CD8-positive, alpha-beta memory T cell (primary cell): ENCODE measurements around the gene GNG8. TPM values are rescaled to one million over a fixed set of nuclear protein-coding genes. Genes with fewer than 3 reads are reported as not detected.

ENCODE experiments used
- CTCF ChIA-PET: fragments of 350-600 bp; sonication (Branson Sonifier 250); formaldehyde crosslinking; loops from one replicate; lab custom pipeline; 2021; ENCODE audit warnings: antibody characterized with exemption; lab: Charles Lee
- POLR2A ChIA-PET: fragments of 350-600 bp; sonication (Branson Sonifier 250); formaldehyde crosslinking; loops from one replicate; lab custom pipeline; 2021; ENCODE audit warnings: antibody characterized with exemption; lab: Charles Lee
- DNase-seq, 5 donors: peaks; one replicate each; pipeline versions ENCODE4 v3.0.0 to v3.0.0-alpha.2; 2020 to 2022; ENCODE audit warnings: mixed read lengths in 1 of 5
- H3K27ac ChIP-seq: one replicate; pipeline ENCODE4 v1.7.0; 2013; ENCODE audit warnings: low read depth, mild to moderate bottlenecking, low read length, moderate library complexity
- H3K27me3 ChIP-seq: 2 replicates; pipeline ENCODE4 v1.7.0; 2013; ENCODE audit warnings: low read length, mild to moderate bottlenecking; ENCODE audit not compliant: insufficient read depth, poor library complexity, severe bottlenecking
- H3K36me3 ChIP-seq: 2 replicates; pipeline ENCODE4 v1.7.0; 2013; ENCODE audit warnings: mild to moderate bottlenecking, low read length, moderate library complexity; ENCODE audit not compliant: insufficient read depth
- H3K4me1 ChIP-seq: 2 replicates; pipeline ENCODE4 v1.7.0; 2013; ENCODE audit warnings: mild to moderate bottlenecking, low read length, moderate library complexity; ENCODE audit not compliant: insufficient read depth
- H3K4me3 ChIP-seq: 2 replicates; pipeline ENCODE4 v1.7.0; 2013; ENCODE audit warnings: mild to moderate bottlenecking, low read length
- H3K9me3 ChIP-seq: 2 replicates; pipeline ENCODE4 v1.7.0; 2013; ENCODE audit warnings: mild to moderate bottlenecking, low read length
- H3K27ac Mint-ChIP-seq, 8 donors: one replicate each; pipeline ENCODE4 v1.8.0; 2020 to 2021; ENCODE audit warnings: mixed read lengths in 8 of 8, mild to moderate bottlenecking in 6 of 8, inconsistent platforms in 3 of 8, moderate library complexity in 3 of 8
- H3K27me3 Mint-ChIP-seq, 2 donors: one replicate each; pipeline ENCODE4 v1.8.0; 2020 to 2021; ENCODE audit warnings: mixed read lengths in 2 of 2, mild to moderate bottlenecking in 1 of 2, moderate library complexity in 1 of 2
- H3K36me3 Mint-ChIP-seq, 3 donors: one replicate each; pipeline ENCODE4 v1.8.0; 2020 to 2021; ENCODE audit warnings: mixed read lengths in 3 of 3, inconsistent platforms in 1 of 3, mild to moderate bottlenecking in 1 of 3
- H3K4me1 Mint-ChIP-seq, 3 donors: one replicate each; pipeline ENCODE4 v1.8.0; 2020 to 2021; ENCODE audit warnings: mixed read lengths in 3 of 3, inconsistent platforms in 1 of 3, mild to moderate bottlenecking in 1 of 3
- H3K4me3 Mint-ChIP-seq, 7 donors: one replicate each; pipeline ENCODE4 v1.8.0; 2020 to 2021; ENCODE audit warnings: mixed read lengths in 7 of 7, mild to moderate bottlenecking in 6 of 7, moderate library complexity in 4 of 7, inconsistent platforms in 2 of 7
- H3K9me3 Mint-ChIP-seq, 5 donors: one replicate each; pipeline ENCODE4 v1.8.0; 2020 to 2022; ENCODE audit warnings: mixed read lengths in 5 of 5, mild to moderate bottlenecking in 3 of 5, moderate library complexity in 2 of 5, inconsistent platforms in 1 of 5
- polyA plus RNA-seq: library from polyadenylated mRNA; unstranded; fragments of 300-500 nt; fragmentation: Illumina TruSeq; gene quantifications from one replicate; pipeline ENCODE4 v1.2.3, GENCODE V29; 2021
- total RNA-seq, 2 experiments: library from RNA; stranded (reverse); gene quantifications; one replicate each; pipeline ENCODE4 v1.2.3, GENCODE V29; 2021

GNG8 gene
- total and polyA plus RNA-seq, 3 experiments from 2014 or later, result 9.0 TPM; not detected in 1

DNA sequence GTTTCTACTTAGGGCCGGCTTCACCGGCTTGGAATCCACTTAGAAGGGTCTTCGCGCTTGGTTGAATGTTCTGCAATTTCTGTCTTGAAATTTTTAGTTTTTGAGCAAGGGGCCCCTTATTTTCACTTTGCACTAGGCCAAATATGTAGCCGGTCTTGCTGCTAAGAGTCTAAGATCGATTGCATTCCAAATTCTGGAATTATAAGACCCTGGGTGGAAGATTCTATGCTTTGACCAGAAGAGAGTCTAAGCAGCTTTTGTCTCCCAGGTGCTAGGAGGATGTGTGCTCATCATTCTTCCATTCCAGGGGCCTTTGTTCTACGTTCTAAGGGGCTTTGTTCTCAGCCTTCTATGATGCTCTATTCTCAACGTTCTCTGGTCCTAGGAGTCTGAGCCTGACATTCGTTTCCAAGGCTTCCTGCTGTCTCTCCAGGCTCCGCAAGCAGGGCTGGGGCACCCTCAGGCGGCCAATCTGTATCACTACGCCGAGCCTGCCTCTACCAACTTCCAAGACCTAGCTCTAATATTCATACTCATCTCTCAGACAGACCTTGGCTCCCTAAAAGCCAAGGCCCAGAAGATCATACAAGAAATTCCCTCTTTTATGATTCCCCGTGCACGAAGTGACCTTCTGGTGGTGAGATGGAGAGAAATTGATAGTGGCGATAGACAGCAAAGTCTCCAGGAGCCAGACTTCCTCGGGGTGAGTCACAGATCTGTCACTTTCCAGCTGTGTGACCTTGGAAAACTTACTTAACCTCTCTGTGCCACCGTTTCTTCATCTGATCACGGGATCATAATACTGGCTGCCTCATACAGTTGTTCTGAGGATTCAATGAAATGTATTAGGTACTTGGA, 26.0 kb upstream of the GNG8 start:
- Mint-ChIP-seq H3K27ac (peak overlapping the region; percentile 72 to 95 (median 88)), H3K4me3 (peak overlapping the region; percentile 80 to 93 (median 82))
- H3K27ac ChIP-seq, result peak overlapping the region; percentile 22

DNA sequence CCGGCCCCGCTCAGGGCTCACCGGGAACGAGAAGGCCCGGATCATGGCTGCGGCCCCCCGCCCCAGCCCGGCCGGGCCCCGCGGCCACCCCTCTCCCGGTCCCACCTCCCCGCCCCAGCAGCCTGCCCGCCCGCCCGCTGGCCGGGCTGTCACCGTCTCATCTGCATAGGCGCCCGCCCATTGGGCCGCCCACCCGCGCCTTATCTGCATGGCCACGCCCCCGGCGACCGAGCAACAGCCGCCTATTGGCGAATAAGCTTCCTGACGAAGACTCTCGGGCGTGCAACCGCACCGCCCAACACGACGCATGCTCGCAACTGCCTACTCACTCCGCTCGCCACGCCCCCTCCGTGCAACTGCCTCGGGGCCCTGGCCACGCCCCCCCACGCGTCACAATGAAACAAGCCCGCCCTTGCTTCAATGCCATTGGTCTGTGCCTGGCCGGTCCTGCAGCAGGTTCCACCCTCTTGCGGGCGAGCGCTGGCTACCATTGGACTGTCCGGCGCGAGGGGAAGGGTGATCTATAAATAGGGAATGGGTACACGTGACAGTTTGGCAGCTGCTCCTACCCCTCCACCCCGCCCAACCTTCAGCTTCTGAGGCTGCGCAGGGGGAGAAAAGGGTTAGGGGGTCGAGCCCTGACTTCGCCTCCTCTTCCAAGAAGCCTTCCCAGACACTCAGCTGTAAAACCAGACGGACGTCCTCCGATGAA, 25.2 kb upstream of the GNG8 start, which contains the start of gene DACT3:
Gene DACT3, minus strand, starts transcription at position 163 of the 712 bp plus-strand sequence. Its CDS starts 118 bp downstream, at position 45.
- peak; percentile 99 to 100 (median 100) for DNase-seq
- no peaks in the 10 kb centered on the region for H3K9me3 Mint-ChIP-seq
- Histone ChIP-seq H3K9me3 (no peaks in the 10 kb centered on the region), H3K4me3 (peak within 1 kb of the TSS; percentile 63), H3K27me3 (peaks cover 21% of the 10 kb centered on the region), H3K4me1 (peaks cover 22% of the 10 kb centered on the region), H3K36me3 (no peaks in the 10 kb centered on the region), H3K27ac (peak within 1 kb of the TSS; percentile 22)
- peaks cover 14 to 28% (median 21%) of the 10 kb centered on the region in 3 donors for H3K4me1 Mint-ChIP-seq
- H3K27me3 Mint-ChIP-seq, result peaks cover 23 to 29% of the 10 kb centered on the region in 2 donors
- peak within 1 kb of the TSS; percentile 72 to 95 (median 88) for H3K27ac Mint-ChIP-seq
- peak within 1 kb of the TSS; percentile 80 to 95 (median 82) for H3K4me3 Mint-ChIP-seq
- H3K36me3 Mint-ChIP-seq, result no peaks in the 10 kb centered on the region
- POLR2A ChIA-PET, result interaction anchor here (0.6 to 2.0 kb wide), 8 partner anchors 23 to 595 kb away, joined by 3 to 18 read pairs (median 4); partner anchors contain the start of genes CALM3 and CCDC9
- CTCF ChIA-PET, result interaction anchor here (1.3 to 4.0 kb wide), 14 partner anchors 12 to 131 kb away, joined by 3 to 66 read pairs (median 8); partner anchors contain the start of genes CALM3 and GNG8

More for the DNA sequence above, 26.0 kb upstream of the GNG8 start:
- peaks cover 17% of the 10 kb centered on the region for H3K27me3 ChIP-seq
- no peaks in the 10 kb centered on the region for H3K9me3 ChIP-seq
- Mint-ChIP-seq H3K27me3 (peaks cover 17 to 22% of the 10 kb centered on the region in 2 donors), H3K9me3 (no peaks in the 10 kb centered on the region), H3K36me3 (no peaks in the 10 kb centered on the region), H3K4me1 (peaks cover 14 to 28% (median 21%) of the 10 kb centered on the region in 3 donors)
- peak; percentile 59 to 82 (median 71) for DNase-seq
- ChIA-PET CTCF (interaction anchor here (0.7 to 4.0 kb wide), 19 partner anchors 12 to 238 kb away, joined by 3 to 66 read pairs (median 7); partner anchors contain the start of genes CALM3 and GNG8), POLR2A (interaction anchor here (0.7 to 2.0 kb wide), 7 partner anchors 22 to 594 kb away, joined by 3 to 18 read pairs (median 4); partner anchors contain the start of genes CALM3 and CCDC9)
- peak overlapping the region; percentile 63 for H3K4me3 ChIP-seq
- no peaks in the 10 kb centered on the region for H3K36me3 ChIP-seq
- peaks cover 22% of the 10 kb centered on the region for H3K4me1 ChIP-seq

GRCh38 chr19:46660551-46661019, 24.6 kb upstream of the GNG8 start:
- H3K27me3 ChIP-seq, result peaks cover 21% of the 10 kb centered on the region
- DNase-seq, result no peak
- H3K4me3 ChIP-seq, result peak overlapping the region; percentile 44
- H3K9me3 ChIP-seq, result no peaks in the 10 kb centered on the region
- Mint-ChIP-seq H3K9me3 (no peaks in the 10 kb centered on the region), H3K4me1 (peaks cover 14 to 28% (median 21%) of the 10 kb centered on the region in 3 donors), H3K27ac (peak overlapping the region in 1 of 8 donors; percentile 38), H3K27me3 (peaks cover 25 to 30% of the 10 kb centered on the region in 2 donors), H3K36me3 (no peaks in the 10 kb centered on the region), H3K4me3 (peak overlapping the region in 5 of 7 donors; percentile 61 to 95 (median 75))
- H3K4me1 ChIP-seq, result peaks cover 22% of the 10 kb centered on the region
- POLR2A ChIA-PET, result interaction anchor here (0.6 to 2.0 kb wide), 4 partner anchors 46 to 59 kb away, joined by 3 to 18 read pairs (median 4); partner anchors contain the start of gene CALM3
- no peaks in the 10 kb centered on the region for H3K36me3 ChIP-seq
- CTCF ChIA-PET, result interaction anchor here (1.6 to 4.0 kb wide), 9 partner anchors 13 to 131 kb away, joined by 4 to 66 read pairs (median 9); partner anchors contain the start of gene CALM3
- H3K27ac ChIP-seq, result no peak overlapping the region

- Histone ChIP-seq H3K27ac (no peak overlapping the region), H3K9me3 (no peaks in the 10 kb centered on the region), H3K4me1 (peaks cover 22% of the 10 kb centered on the region), H3K4me3 (peak overlapping the region; percentile 44), H3K36me3 (no peaks in the 10 kb centered on the region), H3K27me3 (peaks cover 21% of the 10 kb centered on the region)
- Mint-ChIP-seq H3K4me1 (peaks cover 14 to 28% (median 21%) of the 10 kb centered on the region in 3 donors), H3K9me3 (no peaks in the 10 kb centered on the region), H3K27me3 (peaks cover 30 to 35% of the 10 kb centered on the region in 2 donors), H3K4me3 (peak overlapping the region; percentile 61 to 95 (median 71)), H3K36me3 (peaks cover 0 to 1% (median 0%) of the 10 kb centered on the region in 3 donors), H3K27ac (peak overlapping the region in 7 of 8 donors; percentile 28 to 88 (median 44))
- ChIA-PET POLR2A (interaction anchor here (1.4 to 1.5 kb wide), 2 partner anchors 48 to 54 kb away, joined by 4 to 5 read pairs; no protein-coding TSS in a partner anchor), CTCF (interaction anchor here (2.1 to 2.4 kb wide), 2 partner anchors 107 to 130 kb away, joined by 4 to 11 read pairs; no protein-coding TSS in a partner anchor)
- no peak for DNase-seq
Measured at GRCh38 chr19:46660008-46660517, 24.1 kb upstream of the GNG8 start.

DNA sequence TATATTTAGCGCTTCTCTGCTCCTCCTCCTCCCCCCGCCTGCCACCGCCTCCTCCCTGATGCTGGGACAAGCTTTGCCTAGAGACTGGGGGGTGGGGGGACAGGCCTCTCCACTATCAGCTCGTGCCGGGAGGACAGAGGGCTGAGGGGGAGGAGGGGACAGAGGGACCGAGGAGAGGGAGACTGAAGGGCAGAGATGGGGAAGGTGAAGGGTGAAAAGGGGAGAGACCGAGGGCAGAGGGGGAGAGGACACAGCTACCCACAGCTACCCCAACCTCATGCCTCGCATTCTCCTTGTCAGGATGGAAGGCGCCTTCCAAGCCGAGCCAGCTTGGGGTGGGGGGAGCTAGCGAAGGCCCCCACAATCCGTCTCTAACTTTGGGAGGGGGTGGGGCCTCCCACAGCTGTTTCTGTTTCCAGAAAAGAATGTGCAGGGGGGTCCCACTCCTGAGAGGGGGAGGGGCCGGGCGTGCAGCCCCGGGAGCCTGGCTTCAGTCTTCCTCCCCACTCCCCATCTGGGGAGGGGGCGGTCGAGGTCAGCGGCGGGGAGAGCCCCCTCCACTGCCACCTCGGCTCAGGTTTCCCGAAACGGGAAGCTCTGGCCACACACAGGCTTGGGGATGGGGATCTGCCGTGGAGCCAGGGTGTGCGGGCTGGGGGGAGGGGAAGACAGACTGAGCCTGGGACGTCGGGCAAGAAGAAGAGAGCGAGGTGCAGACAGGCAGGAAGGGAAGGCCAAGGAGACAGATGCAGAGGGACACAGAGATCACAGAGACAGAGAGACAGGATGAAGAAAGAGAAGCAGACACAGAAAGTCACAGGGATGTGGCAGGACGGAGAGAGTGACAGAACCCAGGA, 23.4 kb upstream of the GNG8 start:
- peak overlapping the region; percentile 59 to 95 (median 71) for H3K4me3 Mint-ChIP-seq
- no peak for DNase-seq
- H3K4me1 Mint-ChIP-seq, result peaks cover 14 to 28% (median 21%) of the 10 kb centered on the region in 3 donors
- peak overlapping the region in 6 of 8 donors; percentile 23 to 88 (median 48) for H3K27ac Mint-ChIP-seq
- peaks cover 22% of the 10 kb centered on the region for H3K4me1 ChIP-seq
- H3K27me3 ChIP-seq, result peaks cover 21% of the 10 kb centered on the region
- H3K4me3 ChIP-seq, result peak overlapping the region; percentile 44
- no peaks in the 10 kb centered on the region for H3K9me3 Mint-ChIP-seq
- ChIA-PET CTCF (no interaction called here), POLR2A (interaction anchor here (0.5 to 1.4 kb wide), 3 partner anchors 48 to 57 kb away, joined by 3 to 4 read pairs (median 4); no protein-coding TSS in a partner anchor)
- no peaks in the 10 kb centered on the region for H3K9me3 ChIP-seq
- H3K36me3 ChIP-seq, result no peaks in the 10 kb centered on the region
- peaks cover 36 to 37% of the 10 kb centered on the region in 2 donors for H3K27me3 Mint-ChIP-seq
- H3K36me3 Mint-ChIP-seq, result peaks cover 0 to 3% (median 0%) of the 10 kb centered on the region in 3 donors
- H3K27ac ChIP-seq, result no peak overlapping the region

DNA sequence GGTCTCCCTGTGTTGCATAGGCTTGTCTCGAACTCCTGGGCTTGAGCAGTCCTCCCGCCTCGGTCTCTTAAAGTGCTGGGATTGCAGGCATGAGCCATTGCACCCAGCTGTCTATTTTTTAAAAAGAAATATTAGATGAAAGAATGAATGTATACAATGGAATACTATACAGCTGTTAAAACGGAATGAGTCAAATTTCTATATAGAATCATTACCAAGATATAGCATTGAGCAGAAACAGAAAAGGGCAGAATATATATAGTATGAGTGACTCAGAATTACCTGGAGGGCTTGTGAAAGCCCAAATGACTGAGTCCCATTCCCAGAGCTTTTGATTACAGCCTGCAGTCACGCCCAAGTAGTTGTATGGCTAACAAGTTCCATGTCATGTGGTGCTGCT, 20.5 kb upstream of the GNG8 start:
- Mint-ChIP-seq H3K27me3 (peaks cover 39 to 58% of the 10 kb centered on the region in 2 donors), H3K4me1 (peaks cover 8 to 19% (median 13%) of the 10 kb centered on the region in 3 donors), H3K27ac (peak overlapping the region in 1 of 8 donors; percentile 55), H3K36me3 (peaks cover 0 to 3% (median 3%) of the 10 kb centered on the region in 3 donors), H3K9me3 (no peaks in the 10 kb centered on the region), H3K4me3 (peak overlapping the region in 1 of 7 donors; percentile 2)
- Histone ChIP-seq H3K4me1 (peaks cover 18% of the 10 kb centered on the region), H3K27me3 (peaks cover 21% of the 10 kb centered on the region), H3K9me3 (no peaks in the 10 kb centered on the region), H3K27ac (no peak overlapping the region), H3K36me3 (no peaks in the 10 kb centered on the region), H3K4me3 (no peak overlapping the region)
- ChIA-PET CTCF (no interaction called here), POLR2A (no interaction called here)
- no peak for DNase-seq
